Activated CD4-positive, alpha-beta T cell treated with anti-CD3 and anti-CD28 coated beads, Interleukin-2, amount 50 U/mL, for 16 hours (primary cell): ENCODE data around the gene CNGA4.

Experiments
- DNase-seq: peaks from one replicate; pipeline ENCODE4 v3.0.0-alpha.2; 2020

The CNGA4 gene

GRCh38 chr11:6238902-6239301, at the start of gene CNGA4:
Gene CNGA4, plus strand, starts transcription at chr11:6239089. Its CDS starts 118 bp downstream, at chr11:6239207.
- DNase-seq, result no peak

GRCh38 chr11:6191742-6192141, 47.1 kb upstream of the CNGA4 start:
- DNase-seq, result no peak

GRCh38 chr11:6194065-6194581, 44.8 kb upstream of the CNGA4 start:
- DNase-seq, result no peak

- peak; percentile 56 for DNase-seq
These were observed 42.5 kb upstream of the CNGA4 start for GRCh38 chr11:6196396-6196795.

- DNase-seq, result no peak
These were observed 41.3 kb upstream of the CNGA4 start for GRCh38 chr11:6197466-6198200.

GRCh38 chr11:6199174-6199810, 39.6 kb upstream of the CNGA4 start, which contains the start of gene OR52W1:
Gene OR52W1, plus strand, starts transcription at chr11:6199224. Its CDS starts 0 bp downstream, at chr11:6199224.
- no peak for DNase-seq

- peak; percentile 26 for DNase-seq
These were observed 37.9 kb upstream of the CNGA4 start for GRCh38 chr11:6200975-6201374.

- peak; percentile 54 for DNase-seq
These were observed 37.4 kb upstream of the CNGA4 start for GRCh38 chr11:6201481-6201880.

GRCh38 chr11:6202041-6202440, 36.8 kb upstream of the CNGA4 start:
- DNase-seq, result no peak

GRCh38 chr11:6203327-6203726, 35.6 kb upstream of the CNGA4 start:
- DNase-seq, result peak; percentile 44

- DNase-seq, result no peak
These were observed 34.2 kb upstream of the CNGA4 start for GRCh38 chr11:6204706-6205105.

GRCh38 chr11:6205366-6205765, 33.5 kb upstream of the CNGA4 start, which contains the start of gene C11orf42:
Gene C11orf42, plus strand, starts transcription at chr11:6205557. Its CDS starts 59 bp downstream, at chr11:6205616.
- no peak for DNase-seq

- no peak for DNase-seq
These were observed 32.3 kb upstream of the CNGA4 start for GRCh38 chr11:6206456-6207180.

GRCh38 chr11:6209801-6210200, 29.1 kb upstream of the CNGA4 start:
- no peak for DNase-seq

- DNase-seq, result no peak
These were observed 28.5 kb upstream of the CNGA4 start for GRCh38 chr11:6210274-6210955.

GRCh38 chr11:6214530-6214929, 24.4 kb upstream of the CNGA4 start:
- no peak for DNase-seq

- no peak for DNase-seq
These were observed 22.4 kb upstream of the CNGA4 start for GRCh38 chr11:6216501-6216900.

- DNase-seq, result no peak
These were observed 21.2 kb upstream of the CNGA4 start for GRCh38 chr11:6217722-6218121.

- no peak for DNase-seq
These were observed 19.5 kb upstream of the CNGA4 start for GRCh38 chr11:6219359-6219758.

- no peak for DNase-seq
These were observed 15.0 kb upstream of the CNGA4 start for GRCh38 chr11:6223854-6224253.

- DNase-seq, result no peak
These were observed 14.5 kb upstream of the CNGA4 start for GRCh38 chr11:6224421-6224820.

- DNase-seq, result no peak
These were observed 13.9 kb upstream of the CNGA4 start for GRCh38 chr11:6225024-6225423.

- no peak for DNase-seq
These were observed 13.0 kb upstream of the CNGA4 start for GRCh38 chr11:6225896-6226295.
